Dedifferentiated amniotic fluid mesenchymal stem cell (primary cell): ENCODE measurements around the gene KCNJ9.

ENCODE experiments used
- DNase-seq: peaks from one replicate; pipeline ENCODE4 v3.0.0-alpha.2; 2016; ENCODE audit errors: extremely low spot score

The KCNJ9 gene

GRCh38 chr1:160087118-160087662, 5.9 kb downstream of the KCNJ9 start:
- no peak for DNase-seq

GRCh38 chr1:160089883-160090282, 8.5 kb downstream of the KCNJ9 start:
- no peak for DNase-seq

- DNase-seq: no peak
Observed at GRCh38 chr1:160090760-160091159, 9.4 kb downstream of the KCNJ9 start.

- no peak for DNase-seq
Observed at GRCh38 chr1:160091666-160092223, 10.4 kb downstream of the KCNJ9 start.

GRCh38 chr1:160092366-160093068, 11.2 kb downstream of the KCNJ9 start:
- no peak for DNase-seq

- no peak for DNase-seq
Observed at GRCh38 chr1:160093069-160093395, 11.7 kb downstream of the KCNJ9 start.

- DNase-seq: no peak
Observed at GRCh38 chr1:160093624-160094290, 12.4 kb downstream of the KCNJ9 start.

- DNase-seq: no peak
Observed at GRCh38 chr1:160094291-160094625, 12.9 kb downstream of the KCNJ9 start.

DNA sequence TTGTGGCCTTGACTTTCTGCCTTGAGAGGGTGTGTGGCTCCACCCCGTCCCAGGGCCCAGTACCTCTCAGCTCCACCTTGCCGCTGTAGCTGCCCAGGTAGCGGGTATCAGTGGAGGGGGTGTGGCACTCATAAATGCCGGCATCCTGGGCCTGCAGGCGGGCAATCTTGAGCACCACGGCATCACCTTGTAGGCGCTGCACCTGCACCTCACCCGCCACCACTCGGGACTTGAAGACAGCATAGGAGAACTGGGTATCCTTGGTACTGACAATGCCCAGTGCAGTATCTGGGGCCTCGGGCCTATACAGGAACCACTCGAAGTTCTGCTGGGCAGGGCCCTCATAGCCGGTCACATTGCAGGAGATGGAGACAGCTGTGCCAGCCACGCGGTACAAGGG, 13.5 kb downstream of the KCNJ9 start:
- DNase-seq: no peak

DNA sequence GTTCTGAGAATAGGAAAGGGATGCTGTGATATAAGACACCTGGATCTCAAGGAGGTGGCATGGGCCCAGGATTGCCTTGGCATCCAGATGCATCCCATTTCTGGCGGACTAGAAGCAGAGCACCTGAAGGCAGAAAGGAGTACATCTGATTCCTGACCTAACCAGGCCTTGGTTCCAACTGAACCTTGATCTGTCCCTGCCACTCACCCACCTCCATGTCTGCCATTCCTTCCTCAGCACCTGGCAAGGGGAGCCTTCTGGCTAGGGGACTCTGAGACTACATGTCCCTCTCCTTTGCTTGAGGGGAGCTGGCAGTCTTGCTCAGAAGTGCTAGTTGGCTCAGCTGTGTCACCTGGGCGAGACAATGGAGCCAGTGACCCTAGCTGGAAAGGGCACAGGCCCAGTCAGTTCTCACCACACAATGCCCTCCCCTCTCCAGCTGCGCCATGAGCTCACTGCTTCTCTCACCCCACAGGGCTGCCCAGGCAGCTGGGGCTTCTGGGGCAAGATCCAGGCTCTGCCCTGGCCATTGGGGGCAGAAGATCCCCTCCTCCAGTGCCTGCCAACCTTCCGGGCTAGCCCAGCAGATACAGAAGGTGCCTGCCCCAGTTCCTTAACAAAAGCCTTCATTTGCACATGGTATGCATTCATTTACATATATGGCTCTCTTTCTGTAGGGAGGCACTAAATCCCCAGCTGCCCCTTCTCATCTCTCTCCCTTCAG, 14.2 kb downstream of the KCNJ9 start:
- DNase-seq: no peak

DNA sequence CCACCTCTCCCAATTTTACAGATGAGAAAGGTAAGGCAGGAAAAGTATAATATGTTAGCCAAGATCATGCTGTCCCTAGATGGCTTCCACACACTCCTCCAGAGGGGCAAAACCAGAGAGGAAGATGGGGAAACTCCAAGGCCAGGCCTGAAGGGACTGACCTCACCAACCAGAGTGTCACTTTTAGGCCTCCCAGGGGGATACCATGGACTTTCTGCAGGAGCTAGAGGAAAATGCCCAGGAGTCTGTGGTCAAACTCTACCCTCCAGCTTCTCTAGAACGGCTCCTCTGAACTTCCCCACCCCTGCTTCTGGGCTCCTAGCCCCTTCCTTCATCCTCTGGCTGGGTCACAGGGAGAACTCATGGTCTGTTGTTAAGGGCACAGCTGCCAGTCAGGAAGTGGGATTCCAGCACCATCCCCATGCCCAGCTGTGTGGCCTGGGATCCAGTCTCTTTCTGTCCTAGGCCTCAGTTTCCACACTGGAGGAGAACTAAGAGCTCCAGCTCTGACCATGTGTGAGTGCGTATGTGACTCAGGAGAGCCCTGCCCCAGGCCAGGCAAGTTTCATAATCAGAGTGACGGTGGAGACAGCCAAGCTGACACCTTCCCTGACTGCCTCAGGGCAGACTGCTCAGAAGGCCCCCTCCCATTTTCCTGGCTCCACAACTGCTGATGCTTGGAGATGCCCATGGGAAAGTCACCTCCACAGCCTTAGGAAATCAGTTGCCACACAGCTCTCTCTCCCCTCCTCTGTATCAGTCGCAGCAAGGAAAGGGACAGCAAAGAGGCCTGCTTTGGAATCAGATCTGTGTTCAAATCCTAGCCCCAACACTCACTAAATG, 15.2 kb downstream of the KCNJ9 start:
- peak; percentile 25 for DNase-seq

- DNase-seq: no peak
Observed at GRCh38 chr1:160097151-160097910, 16.0 kb downstream of the KCNJ9 start.

DNA sequence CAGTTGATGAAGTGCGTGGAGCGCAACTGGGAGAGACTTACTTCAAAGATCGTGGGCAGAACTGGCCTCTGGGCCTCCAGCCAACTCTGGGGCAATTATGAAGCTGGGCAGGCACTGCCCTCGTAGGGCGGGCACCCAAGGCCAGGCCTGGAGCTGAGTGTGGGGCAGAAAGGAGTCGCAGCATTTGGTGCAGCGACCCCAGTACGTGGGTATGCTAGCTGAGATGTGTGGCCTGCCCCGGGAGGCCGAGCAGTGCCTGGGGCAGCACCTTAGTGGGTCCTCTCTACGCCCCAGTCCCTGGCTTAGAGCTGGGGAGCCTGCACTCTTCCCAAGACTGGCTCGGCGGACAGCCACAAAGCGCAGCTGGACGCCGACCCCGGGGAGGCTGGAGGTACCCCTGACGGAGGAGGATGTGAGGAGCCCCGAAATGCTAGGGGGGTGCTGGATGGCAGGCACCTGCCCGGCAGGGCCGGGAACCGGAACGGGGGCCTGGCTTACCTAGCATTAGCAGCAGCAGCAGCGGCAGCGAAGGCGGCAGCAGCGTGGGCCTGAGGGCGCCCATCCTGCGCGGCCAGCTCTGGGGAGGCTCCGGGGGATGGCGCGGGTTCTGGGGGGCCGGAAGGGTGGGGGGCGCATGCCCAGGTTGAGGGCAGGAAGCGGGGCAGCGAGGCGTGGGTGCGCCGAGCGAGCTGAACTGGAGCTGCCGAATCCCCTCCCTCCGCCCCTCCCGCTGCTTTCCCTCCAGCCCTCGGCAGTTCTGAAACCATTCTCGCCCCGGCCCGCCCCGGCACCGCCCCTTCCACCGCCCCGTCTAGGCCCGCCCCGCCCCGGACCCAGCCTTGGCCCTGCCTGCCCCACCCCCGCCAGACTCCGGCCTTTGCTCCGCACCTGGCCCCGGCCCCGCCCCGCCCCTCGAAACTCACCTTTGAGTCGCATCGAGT, 16.8 kb downstream of the KCNJ9 start, which contains the start of gene IGSF8:
IGSF8 (minus strand) TSS at position 709 of the 941 bp plus-strand sequence; CDS start at position 562, 147 bp downstream.
- DNase-seq: peak; percentile 58

GRCh38 chr1:160098852-160099561, 17.7 kb downstream of the KCNJ9 start:
- DNase-seq: peak; percentile 92

- no peak for DNase-seq
Observed at GRCh38 chr1:160099716-160100375, 18.5 kb downstream of the KCNJ9 start.

DNA sequence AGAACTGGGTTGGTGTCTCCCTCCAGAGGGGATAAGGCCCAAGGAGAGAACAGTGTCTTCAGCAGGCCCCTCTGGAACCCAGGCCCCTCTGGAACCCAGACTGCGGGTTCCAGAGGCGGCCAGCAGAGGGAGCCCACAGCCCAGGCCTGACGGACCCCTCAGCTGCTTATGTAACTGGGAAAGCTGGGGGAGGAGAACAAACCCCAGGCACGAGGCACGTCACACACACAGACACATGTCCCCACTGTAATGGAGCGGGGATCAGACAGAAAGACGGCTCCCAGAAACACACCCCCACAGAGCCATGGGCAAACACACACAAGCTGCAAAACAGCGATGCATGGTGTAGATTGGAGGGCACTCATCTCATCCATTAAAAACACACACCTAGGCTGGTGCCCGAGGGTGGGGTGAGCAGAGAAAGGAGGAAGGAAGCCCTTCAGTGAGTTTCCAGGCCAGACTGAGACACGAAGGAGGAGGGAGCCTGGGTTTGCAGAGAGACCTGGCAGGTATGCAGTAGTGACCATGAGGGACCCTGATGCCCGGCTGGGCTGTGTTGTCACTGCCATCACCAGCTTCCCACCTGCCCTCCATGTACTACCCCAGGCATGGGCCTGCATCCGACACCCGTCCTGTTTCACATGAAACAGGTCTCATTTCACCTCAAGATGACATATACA, 19.8 kb downstream of the KCNJ9 start:
- peak; percentile 78 for DNase-seq

DNA sequence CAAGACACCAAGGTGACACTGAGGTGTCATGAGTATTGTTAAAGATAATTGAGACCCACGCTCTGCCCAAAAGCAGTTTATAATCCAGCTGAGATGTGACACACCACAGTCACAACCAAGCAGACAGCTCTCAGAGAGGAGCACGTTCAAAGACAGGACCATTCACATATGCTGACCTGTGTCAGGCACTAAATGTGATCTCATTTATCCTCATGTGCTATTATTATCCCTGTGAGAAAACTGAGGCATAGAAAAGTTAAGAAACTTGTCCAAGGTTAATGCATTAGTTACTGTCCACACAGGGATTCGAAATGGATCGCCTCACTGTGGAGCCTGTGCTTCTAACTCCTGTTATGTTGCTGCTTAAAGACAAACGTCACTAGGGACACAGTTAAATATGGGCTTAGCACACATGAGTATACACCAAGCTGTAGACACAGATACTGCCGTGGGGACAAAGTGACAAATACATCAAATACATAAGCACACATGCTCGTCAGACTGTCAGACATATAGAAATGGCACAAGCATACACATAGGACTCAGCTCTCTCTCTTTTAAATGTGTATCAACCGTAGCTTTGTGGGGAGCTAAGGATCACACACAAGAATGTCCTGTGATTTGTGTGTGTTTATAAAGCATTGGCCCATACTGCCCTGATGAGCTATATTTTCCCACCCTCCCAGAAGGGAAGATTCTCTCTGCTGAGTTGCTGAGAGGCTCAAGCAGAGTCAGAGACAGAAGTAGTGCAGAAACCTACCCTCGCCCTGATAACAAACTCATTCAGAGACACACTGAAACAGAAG, 20.6 kb downstream of the KCNJ9 start:
- no peak for DNase-seq
